B cell (primary cell): ENCODE data around the gene SLC22A17. TPM values are rescaled to one million over a fixed set of nuclear protein-coding genes. Genes with fewer than 3 reads are reported as not detected.

Source experiments
- ATAC-seq: fragments of 200-7000 bp; cut with Tn5 transposase; one replicate; pipeline ENCODE4 v1.10.0; 2021; ENCODE audit warnings: low read depth, mild to moderate bottlenecking, moderate number of reproducible peaks, moderate library complexity
- CTCF ChIA-PET: fragments of 350-600 bp; sonication (Branson Sonifier 250); formaldehyde crosslinking; loops from one replicate; lab custom pipeline; 2021; ENCODE audit warnings: antibody characterized with exemption, inconsistent platforms; lab: Charles Lee
- POLR2A ChIA-PET: fragments of 350-600 bp; sonication (Branson Sonifier 250); formaldehyde crosslinking; loops from one replicate; lab custom pipeline; 2021; ENCODE audit warnings: antibody characterized with exemption; lab: Charles Lee
- DNase-seq: peaks from one replicate; pipeline ENCODE4 v3.0.0; 2013
- H2AFZ ChIP-seq: 2 replicates; pipeline ENCODE4 v1.6.1; 2012; ENCODE audit warnings: mild to moderate bottlenecking, low read depth, low read length; ENCODE audit not compliant: insufficient read depth, poor library complexity, severe bottlenecking
- H3K27ac ChIP-seq, 2 donors: 1 replicate in 1 of 2; 2 replicates in 1 of 2; pipeline ENCODE4 v1.5.1; 2012 to 2013; ENCODE audit warnings: low read length in 2 of 2, mild to moderate bottlenecking in 2 of 2, moderate library complexity in 1 of 2
- H3K27me3 ChIP-seq, 4 experiments: fragments of 200-600 bp in 1 of 4; sonication (generic) in 1 of 4; replicated peaks in 1 of 4; 1 replicate in 2 of 4; 2 replicates in 2 of 4; pipeline versions ENCODE4 v1.6.1 to v1.7.0; 2013 to 2016; ENCODE audit warnings: low read length in 3 of 4, mild to moderate bottlenecking in 2 of 4, mixed read lengths in 1 of 4, moderate library complexity in 1 of 4; ENCODE audit not compliant: insufficient read depth in 4 of 4, control insufficient read depth in 3 of 4; ENCODE audit errors: control extremely low read depth in 1 of 4
- H3K36me3 ChIP-seq, 2 experiments: replicated peaks in 1 of 2; 1 replicate in 1 of 2; 2 replicates in 1 of 2; pipeline versions ENCODE4 v1.6.1 to v1.7.1; 2013; ENCODE audit warnings: low read length in 1 of 2; ENCODE audit not compliant: insufficient read depth in 2 of 2, control insufficient read depth in 1 of 2; ENCODE audit errors: control extremely low read depth in 1 of 2, extremely low read depth in 1 of 2
- H3K4me1 ChIP-seq, 2 donors: fragments of 200-600 bp in 1 of 2; sonication (generic) in 1 of 2; 1 replicate in 1 of 2; 2 replicates in 1 of 2; pipeline versions ENCODE4 v1.5.1 to v1.6.1; 2013 to 2017; ENCODE audit warnings: low read length in 2 of 2; ENCODE audit not compliant: control insufficient read depth in 2 of 2, insufficient read depth in 2 of 2
- H3K4me2 ChIP-seq: replicated peaks from 2 replicates; pipeline ENCODE3; 2012; ENCODE audit warnings: mild to moderate bottlenecking, low read depth, low read length; ENCODE audit not compliant: poor library complexity, severe bottlenecking
- H3K4me3 ChIP-seq, 5 experiments: fragments of 200-600 bp in 1 of 5; sonication (generic) in 1 of 5; 1 replicate in 3 of 5; 2 replicates in 2 of 5; pipeline versions ENCODE4 v1.5.1 to v1.7.0; 2011 to 2016; ENCODE audit warnings: low read length in 4 of 5, mild to moderate bottlenecking in 4 of 5, low read depth in 2 of 5, control low read depth in 1 of 5, moderate library complexity in 1 of 5; ENCODE audit not compliant: insufficient read depth in 1 of 5; ENCODE audit errors: control extremely low read depth in 1 of 5, extremely low read depth in 1 of 5
- H3K79me2 ChIP-seq: fragments of 200-600 bp; sonication (generic); one replicate; pipeline ENCODE4 v1.6.0; 2016; ENCODE audit warnings: low read length; ENCODE audit not compliant: control insufficient read depth, insufficient read depth
- H3K9ac ChIP-seq: fragments of 200-600 bp; sonication (generic); 2 replicates; pipeline ENCODE4 v1.6.1; 2017; ENCODE audit warnings: mild to moderate bottlenecking, low read length, moderate library complexity
- H3K9me3 ChIP-seq, 3 donors: one replicate each; pipeline versions ENCODE4 v1.6.1 to v1.7.1; 2013; ENCODE audit warnings: low read length in 2 of 3; ENCODE audit not compliant: control insufficient read depth in 2 of 3, insufficient read depth in 1 of 3; ENCODE audit errors: control extremely low read depth in 1 of 3
- H4K20me1 ChIP-seq: 2 replicates; pipeline ENCODE4 v1.6.0; 2012; ENCODE audit warnings: mild to moderate bottlenecking, low read length; ENCODE audit not compliant: insufficient read depth, control insufficient read depth, poor library complexity, severe bottlenecking
- H3K27ac Mint-ChIP-seq: one replicate; pipeline ENCODE4 v1.8.0; 2021; ENCODE audit warnings: mixed read lengths
- H3K27me3 Mint-ChIP-seq: one replicate; pipeline ENCODE4 v1.8.0; 2021; ENCODE audit warnings: mixed read lengths
- H3K4me1 Mint-ChIP-seq: one replicate; pipeline ENCODE4 v1.8.0; 2021; ENCODE audit warnings: mixed read lengths
- H3K4me3 Mint-ChIP-seq: one replicate; pipeline ENCODE4 v1.8.0; 2021; ENCODE audit warnings: mixed read lengths
- H3K9me3 Mint-ChIP-seq: one replicate; pipeline ENCODE4 v1.8.0; 2022; ENCODE audit warnings: mixed read lengths; ENCODE audit not compliant: insufficient read depth
- CTCF ChIP-seq: fragments of 200-600 bp; IDR thresholded peaks from one replicate; pipeline ENCODE4 v1.8.0; 2022; ENCODE audit warnings: antibody characterized with exemption, mild to moderate bottlenecking
- EZH2 ChIP-seq: IDR thresholded peaks from 2 replicates; pipeline ENCODE4 v1.6.1; 2012; ENCODE audit warnings: borderline replicate concordance, low read depth, mild to moderate bottlenecking, moderate library complexity, low read length; ENCODE audit not compliant: insufficient read depth, poor library complexity, severe bottlenecking
- WGBS: methylation state at CpG from one replicate; pipeline ENCODE4 v1.1.5; 2013; ENCODE audit warnings: missing lambda C conversion rate; ENCODE audit not compliant: insufficient coverage; 5-methylcytosine and 5-hydroxymethylcytosine counted together
- intact Hi-C: fragments of 100-400 bp; cut with micrococcal nuclease; formaldehyde crosslinking; loops from one replicate; pipeline ENCODE4 v1.10.0; 2022
- polyA plus RNA-seq: library from polyadenylated mRNA; depleted of rRNA; stranded (reverse); fragments of >200 nt; gene quantifications from 2 replicates; pipeline ENCODE4 v1.2.3, GENCODE V29; 2012
- total RNA-seq, 2 donors: library from RNA; stranded (reverse); fragments of 120-200 nt in 1 of 2; gene quantifications; 1 replicate in 1 of 2; 2 replicates in 1 of 2; pipeline versions ENCODE4 v1.2.3 to v1.2.4, GENCODE V29; 2013 to 2022

SLC22A17 gene
- total and polyA plus RNA-seq, 2 donors (not counting 1 experiment from before 2014, with no cell fraction given): 0.89 to 0.92 TPM

- Mint-ChIP-seq H3K4me1 (peaks cover 8% of the 10 kb centered on the region), H3K27me3 (peaks cover 49% of the 10 kb centered on the region), H3K4me3 (no peak overlapping the region), H3K9me3 (no peaks in the 10 kb centered on the region), H3K27ac (no peak overlapping the region)
- H3K36me3 ChIP-seq: no peaks in the 10 kb centered on the region
- no peak overlapping the region for H3K27ac ChIP-seq
- ChIA-PET CTCF (no interaction called here), POLR2A (no interaction called here)
- WGBS: 97% methylated on average over 4 of the region's 4 CpGs
- H2AFZ ChIP-seq: no peak overlapping the region
- ATAC-seq (no peak), DNase-seq (no peak)
- intact Hi-C loops: no loop called here
- H3K4me2 ChIP-seq: no peak overlapping the region
- H4K20me1 ChIP-seq: no peaks in the 10 kb centered on the region
- H3K79me2 ChIP-seq: no peaks in the 10 kb centered on the region
- peaks cover 11 to 13% of the 10 kb centered on the region in 2 donors for H3K4me1 ChIP-seq
- H3K9ac ChIP-seq: no peak overlapping the region
- H3K27me3 ChIP-seq: peaks cover 0 to 43% (median 15%) of the 10 kb centered on the region in 4 experiments
- H3K9me3 ChIP-seq: peaks cover 0 to 1% (median under 1%) of the 10 kb centered on the region in 3 donors
- H3K4me3 ChIP-seq: no peak overlapping the region
- TF ChIP-seq CTCF: no peak
- TF ChIP-seq EZH2: no peak
Measured at GRCh38 chr14:23356662-23357061, 4.0 kb upstream of the SLC22A17 start.

- Mint-ChIP-seq H3K4me1 (peaks cover 14% of the 10 kb centered on the region), H3K27ac (no peak overlapping the region)
Measured at GRCh38 chr14:23355871-23356435, 3.3 kb upstream of the SLC22A17 start.

More at GRCh38 chr14:23355871-23356435, 3.3 kb upstream of the SLC22A17 start:
- no peak for ATAC-seq
- Histone ChIP-seq H3K9ac (no peak overlapping the region), H3K27me3 (peaks cover 0 to 50% (median 21%) of the 10 kb centered on the region in 4 experiments), H3K4me1 (peaks cover 11 to 15% of the 10 kb centered on the region in 2 donors), H3K4me3 (no peak overlapping the region), H4K20me1 (no peaks in the 10 kb centered on the region), H3K27ac (no peak overlapping the region), H2AFZ (no peak overlapping the region), H3K36me3 (no peaks in the 10 kb centered on the region), H3K9me3 (peaks cover 0 to 4% (median 3%) of the 10 kb centered on the region in 3 donors), H3K4me2 (no peak overlapping the region), H3K79me2 (no peaks in the 10 kb centered on the region)
- Mint-ChIP-seq H3K4me3 (no peak overlapping the region), H3K27me3 (peaks cover 52% of the 10 kb centered on the region), H3K9me3 (no peaks in the 10 kb centered on the region)
- ChIA-PET POLR2A (no interaction called here), CTCF (interaction anchor here (1.4 kb wide), 1 partner anchor 13 kb away, joined by 4 read pairs; no protein-coding TSS in a partner anchor)
- no peak for TF ChIP-seq CTCF
- TF ChIP-seq EZH2: no peak
- no peak for DNase-seq
- 100% methylated on average over 1 of the region's 6 CpGs for WGBS
- intact Hi-C loops: no loop called here
